Activated CD4-positive, alpha-beta T cell treated with anti-CD3 and anti-CD28 coated beads for 48 hours (primary cell): ENCODE measurements around the gene BBS5.
A peak's percentile ranks its signal among the peaks of the same experiment; 100 is the strongest.
"Not testable (repeated sequence)": the region's sequence is repeated elsewhere in the genome, so short reads cannot be mapped to it uniquely, and the experiment has no call there.

Source experiments
- DNase-seq: peaks from one replicate; pipeline ENCODE4 v3.0.0-alpha.2; 2020

The BBS5 gene

GRCh38 chr2:169490834-169491233 lies 11.5 kb downstream of the BBS5 start:
- no peak for DNase-seq

GRCh38 chr2:169491378-169491777 lies 12.1 kb downstream of the BBS5 start:
- no peak for DNase-seq

DNA sequence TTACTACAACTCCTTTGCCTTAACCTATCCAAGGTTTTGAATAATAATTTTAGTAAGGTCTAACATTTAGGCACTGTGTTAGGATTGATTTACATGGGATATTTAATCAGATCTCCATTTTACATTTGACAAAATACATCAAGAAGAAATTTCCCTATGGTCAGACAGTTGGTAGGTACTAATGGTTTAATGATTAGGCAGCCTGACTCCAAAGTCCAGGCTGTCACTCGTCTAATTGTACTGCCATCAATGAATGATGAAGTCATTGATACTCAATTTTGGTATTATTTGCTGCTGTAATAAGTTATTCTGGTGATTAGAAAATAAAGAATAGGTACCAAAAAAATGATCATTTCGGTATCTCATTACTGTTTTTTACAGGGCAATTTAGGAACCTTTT lies 14.1 kb downstream of the BBS5 start:
- DNase-seq, result no peak

GRCh38 chr2:169495310-169495928 lies 16.1 kb downstream of the BBS5 start:
- DNase-seq, result no peak

GRCh38 chr2:169504651-169505050 lies 25.4 kb downstream of the BBS5 start:
- DNase-seq, result no peak

DNA sequence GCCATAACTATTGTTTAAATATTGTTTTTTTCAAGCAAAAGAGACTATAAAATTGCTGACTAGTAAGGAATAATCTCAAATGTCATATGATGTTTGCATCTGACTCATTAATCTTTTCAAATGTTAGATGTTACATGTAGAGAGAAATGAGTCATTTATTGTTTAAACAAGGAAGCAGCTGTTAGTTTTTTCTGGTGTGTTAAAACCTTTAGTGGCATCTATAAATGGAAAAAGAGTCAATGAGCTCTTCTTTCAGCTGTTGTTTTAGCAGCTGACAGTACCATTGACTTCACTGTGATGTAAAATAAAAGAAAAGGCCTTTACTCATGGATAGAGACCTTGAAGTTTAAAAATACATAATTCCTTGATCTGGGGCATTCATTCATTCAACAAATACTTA lies 28.4 kb downstream of the BBS5 start:
- no peak for DNase-seq

DNA sequence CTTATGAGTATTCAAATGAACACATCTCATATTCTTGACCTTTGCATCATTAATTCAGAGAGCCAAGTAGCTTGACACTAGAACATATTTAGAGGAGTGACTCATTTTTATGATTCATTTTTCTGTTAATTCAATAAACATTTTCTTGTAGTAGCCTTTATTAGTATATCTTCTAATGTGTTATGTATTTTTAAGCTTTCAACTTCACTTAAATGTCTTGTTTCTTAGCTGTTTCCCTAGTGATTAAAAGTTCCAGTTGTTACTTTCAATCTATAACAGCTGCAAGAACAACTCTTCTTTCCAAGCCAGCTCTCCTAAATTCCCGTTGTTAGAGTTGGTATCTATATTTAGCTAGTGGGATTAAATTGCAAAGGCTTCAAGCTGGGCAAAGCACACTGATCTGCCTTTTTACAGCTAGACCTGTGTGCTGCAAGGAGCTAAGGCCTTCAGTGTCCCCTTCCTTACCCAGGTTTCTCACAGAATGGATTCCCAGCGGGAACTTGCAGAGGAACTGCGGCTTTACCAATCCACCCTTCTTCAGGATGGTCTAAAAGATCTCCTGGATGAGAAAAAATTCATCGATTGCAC lies 30.1 kb downstream of the BBS5 start, which contains the start of gene KLHL41:
KLHL41 (plus strand) TSS at position 405 of the 588 bp plus-strand sequence; CDS start at position 482, 77 bp downstream.
- DNase-seq, result no peak

DNA sequence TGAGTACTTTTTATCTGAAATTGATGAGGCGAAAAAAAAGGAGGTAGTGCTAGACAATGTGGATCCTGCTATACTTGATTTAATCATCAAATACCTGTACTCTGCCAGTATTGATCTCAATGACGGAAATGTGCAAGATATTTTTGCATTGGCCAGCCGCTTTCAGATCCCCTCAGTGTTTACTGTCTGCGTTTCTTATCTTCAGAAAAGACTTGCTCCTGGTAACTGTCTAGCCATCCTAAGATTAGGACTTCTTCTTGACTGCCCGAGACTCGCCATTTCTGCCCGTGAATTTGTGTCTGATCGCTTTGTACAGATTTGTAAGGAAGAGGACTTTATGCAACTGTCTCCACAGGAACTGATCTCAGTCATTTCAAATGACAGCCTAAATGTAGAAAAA lies 30.7 kb downstream of the BBS5 start:
- DNase-seq, result no peak

GRCh38 chr2:169510496-169510895 lies 31.2 kb downstream of the BBS5 start:
- no peak for DNase-seq

GRCh38 chr2:169511818-169512217 lies 32.5 kb downstream of the BBS5 start:
- DNase-seq, result no peak

DNA sequence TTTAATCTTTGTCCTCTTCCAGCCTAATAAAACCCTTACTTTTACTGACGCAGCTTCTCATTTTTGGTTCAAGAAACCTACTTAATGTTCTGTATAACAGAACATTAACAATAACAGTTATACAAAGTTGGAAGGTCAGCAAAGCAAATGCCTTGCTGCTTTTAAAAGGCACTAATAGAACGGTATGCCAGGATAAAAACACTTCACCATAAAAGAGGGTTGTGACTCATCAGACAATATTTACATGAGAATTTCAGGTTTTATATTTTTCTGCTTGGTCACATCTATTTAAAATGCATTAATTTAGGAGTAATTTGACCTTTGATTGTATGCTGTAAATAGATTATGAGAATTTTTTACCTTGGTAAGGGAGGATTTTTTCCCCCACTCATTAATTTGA lies 33.2 kb downstream of the BBS5 start:
- DNase-seq, result no peak

DNA sequence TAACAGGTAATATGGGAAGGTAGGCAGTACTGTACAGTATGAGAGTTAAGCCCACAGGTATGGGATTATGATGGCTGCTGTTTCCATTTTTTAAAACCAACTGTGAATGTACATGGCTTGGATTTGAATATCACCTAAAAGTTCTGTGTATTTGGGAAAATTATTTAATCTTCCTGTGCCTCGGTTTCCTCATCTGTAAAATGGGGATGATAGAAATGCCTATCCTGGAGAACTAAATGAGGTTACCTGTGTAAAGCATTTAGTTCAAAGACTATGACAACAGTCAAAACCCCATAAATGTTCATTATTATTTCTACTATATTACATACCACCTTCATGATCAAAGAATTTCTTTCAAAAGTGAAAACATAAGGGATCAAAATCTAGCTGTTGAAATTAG lies 33.8 kb downstream of the BBS5 start:
- no peak for DNase-seq

- no peak for DNase-seq
Measured at GRCh38 chr2:169513926-169514325, 34.6 kb downstream of the BBS5 start.

DNA sequence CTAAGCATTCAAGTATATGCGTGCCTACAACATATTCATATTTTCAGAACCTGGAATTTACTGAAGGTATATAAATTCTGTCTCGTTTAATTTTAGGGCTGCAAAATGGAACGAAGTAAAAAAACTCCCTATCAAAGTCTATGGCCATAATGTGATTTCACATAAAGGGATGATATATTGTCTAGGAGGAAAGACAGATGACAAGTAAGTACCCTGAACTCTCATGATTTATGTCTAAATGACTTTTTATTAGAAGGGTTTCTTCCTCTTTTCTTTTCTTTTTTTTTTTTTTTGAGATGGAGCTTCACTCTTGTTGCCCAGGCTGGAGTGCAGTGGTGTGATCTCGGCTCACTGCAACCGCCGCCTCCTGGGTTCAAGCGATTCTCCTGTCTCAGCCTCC lies 35.5 kb downstream of the BBS5 start:
- DNase-seq, result not testable (repeated sequence)

DNA sequence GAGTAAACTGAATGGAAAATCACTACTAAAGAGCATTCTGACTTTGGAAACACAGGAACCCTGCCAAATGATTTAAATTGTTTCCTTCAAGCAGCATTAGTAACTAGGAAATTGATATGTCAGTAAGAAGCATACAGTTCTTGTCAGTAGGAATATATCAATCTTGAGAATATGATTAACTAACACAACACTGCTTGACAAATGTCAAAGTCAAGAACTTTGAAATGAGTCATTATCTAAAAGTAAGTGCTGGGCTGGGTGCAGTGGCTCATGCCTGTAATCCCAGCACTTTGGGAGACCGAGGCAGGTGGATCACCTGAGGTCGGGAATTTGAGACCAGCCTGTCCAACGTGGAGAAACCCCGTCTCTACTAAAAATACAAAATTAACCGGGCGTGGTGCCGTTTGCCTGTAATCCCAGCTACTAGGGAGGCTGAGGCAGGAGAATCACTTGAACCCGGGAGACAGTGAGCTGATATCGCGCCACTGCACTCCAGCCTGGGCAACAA lies 37.2 kb downstream of the BBS5 start:
- DNase-seq, result not testable (repeated sequence)

DNA sequence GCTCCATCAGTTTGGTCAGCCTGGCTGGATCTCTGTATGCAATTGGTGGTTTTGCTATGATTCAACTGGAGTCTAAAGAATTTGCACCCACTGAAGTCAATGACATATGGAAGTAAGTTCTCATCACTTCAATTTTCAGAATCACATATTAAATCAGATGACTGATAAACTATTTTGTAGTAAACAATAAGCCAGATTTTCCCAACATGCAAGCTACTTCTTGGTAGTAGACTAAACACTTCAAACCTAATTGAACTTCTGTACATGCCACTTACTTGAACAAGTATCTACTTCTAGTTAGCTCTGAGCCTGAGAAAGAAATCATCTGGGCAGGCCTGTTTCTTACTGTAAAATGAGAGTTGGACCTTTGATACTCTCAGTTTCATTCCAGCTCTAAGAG lies 41.6 kb downstream of the BBS5 start:
- no peak for DNase-seq

DNA sequence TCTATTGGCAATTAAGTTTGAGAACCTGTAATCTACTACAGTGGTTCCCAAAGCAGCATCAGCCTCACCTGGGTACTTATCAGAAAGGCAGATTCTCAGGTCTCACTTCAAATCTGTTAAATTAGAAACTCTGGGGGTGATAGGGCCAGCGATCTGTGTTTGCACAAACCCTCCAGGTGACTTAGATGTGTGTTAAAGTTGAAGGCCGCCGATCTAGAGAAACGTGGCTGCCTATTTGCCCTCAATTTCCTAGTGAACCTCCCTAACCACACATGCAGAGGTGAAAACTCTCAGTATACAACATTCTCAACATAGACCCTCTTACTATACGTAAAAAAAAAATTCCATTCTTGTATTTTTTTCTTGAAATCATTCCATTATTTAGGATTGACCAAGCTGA lies 44.4 kb downstream of the BBS5 start:
- DNase-seq, result no peak

- DNase-seq, result no peak
Measured at GRCh38 chr2:169525434-169525833, 46.1 kb downstream of the BBS5 start.

GRCh38 chr2:169526451-169526850 lies 47.2 kb downstream of the BBS5 start:
- DNase-seq, result no peak

DNA sequence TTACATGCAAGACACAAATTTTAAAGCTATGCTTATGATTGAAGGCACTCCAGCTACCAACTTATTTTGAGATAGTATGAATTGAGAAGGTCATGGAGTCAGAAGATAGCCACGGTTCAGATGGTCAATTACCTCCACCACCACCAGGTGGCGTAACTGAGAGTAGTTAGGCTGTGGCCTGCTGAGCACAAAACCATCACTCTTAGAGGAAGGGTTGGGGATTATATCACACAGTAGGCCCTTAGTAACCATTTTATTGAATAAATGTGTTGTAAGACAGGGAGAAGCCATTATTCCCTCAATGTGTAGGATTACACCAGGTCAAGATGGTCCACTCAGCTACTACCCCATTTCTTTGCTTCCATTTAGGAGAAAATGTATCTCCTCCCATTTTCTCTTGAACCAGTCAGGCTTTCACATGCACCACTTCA lies 49.0 kb downstream of the BBS5 start:
- DNase-seq, result peak; percentile 84

GRCh38 chr2:169539460-169539859 lies 60.2 kb downstream of the BBS5 start:
- DNase-seq, result not testable (repeated sequence)

- no peak for DNase-seq
Measured at GRCh38 chr2:169540146-169540545, 60.9 kb downstream of the BBS5 start.

- DNase-seq, result no peak
Measured at GRCh38 chr2:169542433-169542832, 63.1 kb downstream of the BBS5 start.

- DNase-seq, result no peak
Measured at GRCh38 chr2:169546756-169547155, 67.5 kb downstream of the BBS5 start.
